ENCODE data around the gene TK2. TPM values are rescaled to one million over a fixed set of nuclear protein-coding genes. Genes with fewer than 3 reads are reported as not detected.

Gene TK2
- total and polyA plus RNA-seq, 4 donors: 10.5 to 31.9 (median 21.0) TPM

- Histone ChIP-seq H3K4me3 (ENCODE audit: low read depth in 1 of 3, low read length in 3 of 3) (no peak overlapping the region), H3K36me3 (ENCODE audit: control insufficient read depth in 4 of 4, insufficient read depth in 3 of 4, low read depth in 1 of 4, low read length in 3 of 4) (peaks cover 9 to 35% (median 20%) of the 10 kb centered on the region in 4 donors), H3K9ac (ENCODE audit: low read depth in 1 of 2, low read length in 2 of 2) (no peak overlapping the region), H3K27ac (ENCODE audit: low read depth in 1 of 2, low read length in 2 of 2) (no peak overlapping the region), H3K27me3 (ENCODE audit: control insufficient read depth in 4 of 4, insufficient read depth in 4 of 4, low read length in 3 of 4) (no peaks in the 10 kb centered on the region), H3K4me1 (ENCODE audit: control insufficient read depth in 4 of 4, insufficient read depth in 4 of 4, low read length in 3 of 4) (no peaks in the 10 kb centered on the region), H3K9me3 (ENCODE audit: control insufficient read depth in 4 of 4, low read length in 3 of 4) (no peaks in the 10 kb centered on the region)
- WGBS: 98% methylated on average over 1 of the region's 1 CpG
- TF ChIP-seq, protein P1, sequence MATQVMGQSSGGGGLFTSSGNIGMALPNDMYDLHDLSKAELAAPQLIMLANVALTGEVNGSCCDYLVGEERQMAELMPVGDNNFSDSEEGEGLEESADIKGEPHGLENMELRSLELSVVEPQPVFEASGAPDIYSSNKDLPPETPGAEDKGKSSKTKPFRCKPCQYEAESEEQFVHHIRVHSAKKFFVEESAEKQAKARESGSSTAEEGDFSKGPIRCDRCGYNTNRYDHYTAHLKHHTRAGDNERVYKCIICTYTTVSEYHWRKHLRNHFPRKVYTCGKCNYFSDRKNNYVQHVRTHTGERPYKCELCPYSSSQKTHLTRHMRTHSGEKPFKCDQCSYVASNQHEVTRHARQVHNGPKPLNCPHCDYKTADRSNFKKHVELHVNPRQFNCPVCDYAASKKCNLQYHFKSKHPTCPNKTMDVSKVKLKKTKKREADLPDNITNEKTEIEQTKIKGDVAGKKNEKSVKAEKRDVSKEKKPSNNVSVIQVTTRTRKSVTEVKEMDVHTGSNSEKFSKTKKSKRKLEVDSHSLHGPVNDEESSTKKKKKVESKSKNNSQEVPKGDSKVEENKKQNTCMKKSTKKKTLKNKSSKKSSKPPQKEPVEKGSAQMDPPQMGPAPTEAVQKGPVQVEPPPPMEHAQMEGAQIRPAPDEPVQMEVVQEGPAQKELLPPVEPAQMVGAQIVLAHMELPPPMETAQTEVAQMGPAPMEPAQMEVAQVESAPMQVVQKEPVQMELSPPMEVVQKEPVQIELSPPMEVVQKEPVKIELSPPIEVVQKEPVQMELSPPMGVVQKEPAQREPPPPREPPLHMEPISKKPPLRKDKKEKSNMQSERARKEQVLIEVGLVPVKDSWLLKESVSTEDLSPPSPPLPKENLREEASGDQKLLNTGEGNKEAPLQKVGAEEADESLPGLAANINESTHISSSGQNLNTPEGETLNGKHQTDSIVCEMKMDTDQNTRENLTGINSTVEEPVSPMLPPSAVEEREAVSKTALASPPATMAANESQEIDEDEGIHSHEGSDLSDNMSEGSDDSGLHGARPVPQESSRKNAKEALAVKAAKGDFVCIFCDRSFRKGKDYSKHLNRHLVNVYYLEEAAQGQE (IDR thresholded peaks at IDR 0.05): no peak
- TF ChIP-seq GABPA (IDR thresholded peaks at IDR 0.05 in 1 of 2, conservative IDR thresholded peaks at IDR 0.05 in 1 of 2) (no peak), NR2F2 (IDR thresholded peaks at IDR 0.05) (no peak), FOXA1 (IDR thresholded peaks at IDR 0.05) (no peak), TAF1 (conservative IDR thresholded peaks at IDR 0.05) (no peak), RXRA (IDR thresholded peaks at IDR 0.05) (no peak), HNF4A (conservative IDR thresholded peaks at IDR 0.05) (no peak), FOXA2 (IDR thresholded peaks at IDR 0.05) (no peak), HNF4G (IDR thresholded peaks at IDR 0.05) (no peak), RAD21 (IDR thresholded peaks at IDR 0.05) (no peak)
- TF ChIP-seq, protein P2, sequence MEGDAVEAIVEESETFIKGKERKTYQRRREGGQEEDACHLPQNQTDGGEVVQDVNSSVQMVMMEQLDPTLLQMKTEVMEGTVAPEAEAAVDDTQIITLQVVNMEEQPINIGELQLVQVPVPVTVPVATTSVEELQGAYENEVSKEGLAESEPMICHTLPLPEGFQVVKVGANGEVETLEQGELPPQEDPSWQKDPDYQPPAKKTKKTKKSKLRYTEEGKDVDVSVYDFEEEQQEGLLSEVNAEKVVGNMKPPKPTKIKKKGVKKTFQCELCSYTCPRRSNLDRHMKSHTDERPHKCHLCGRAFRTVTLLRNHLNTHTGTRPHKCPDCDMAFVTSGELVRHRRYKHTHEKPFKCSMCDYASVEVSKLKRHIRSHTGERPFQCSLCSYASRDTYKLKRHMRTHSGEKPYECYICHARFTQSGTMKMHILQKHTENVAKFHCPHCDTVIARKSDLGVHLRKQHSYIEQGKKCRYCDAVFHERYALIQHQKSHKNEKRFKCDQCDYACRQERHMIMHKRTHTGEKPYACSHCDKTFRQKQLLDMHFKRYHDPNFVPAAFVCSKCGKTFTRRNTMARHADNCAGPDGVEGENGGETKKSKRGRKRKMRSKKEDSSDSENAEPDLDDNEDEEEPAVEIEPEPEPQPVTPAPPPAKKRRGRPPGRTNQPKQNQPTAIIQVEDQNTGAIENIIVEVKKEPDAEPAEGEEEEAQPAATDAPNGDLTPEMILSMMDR (IDR thresholded peaks at IDR 0.05; ENCODE audit: low read depth, low read length, missing input control): no peak
- TF ChIP-seq, protein P3, sequence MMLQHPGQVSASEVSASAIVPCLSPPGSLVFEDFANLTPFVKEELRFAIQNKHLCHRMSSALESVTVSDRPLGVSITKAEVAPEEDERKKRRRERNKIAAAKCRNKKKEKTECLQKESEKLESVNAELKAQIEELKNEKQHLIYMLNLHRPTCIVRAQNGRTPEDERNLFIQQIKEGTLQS (IDR thresholded peaks at IDR 0.05): no peak
- TF ChIP-seq, protein P4, sequence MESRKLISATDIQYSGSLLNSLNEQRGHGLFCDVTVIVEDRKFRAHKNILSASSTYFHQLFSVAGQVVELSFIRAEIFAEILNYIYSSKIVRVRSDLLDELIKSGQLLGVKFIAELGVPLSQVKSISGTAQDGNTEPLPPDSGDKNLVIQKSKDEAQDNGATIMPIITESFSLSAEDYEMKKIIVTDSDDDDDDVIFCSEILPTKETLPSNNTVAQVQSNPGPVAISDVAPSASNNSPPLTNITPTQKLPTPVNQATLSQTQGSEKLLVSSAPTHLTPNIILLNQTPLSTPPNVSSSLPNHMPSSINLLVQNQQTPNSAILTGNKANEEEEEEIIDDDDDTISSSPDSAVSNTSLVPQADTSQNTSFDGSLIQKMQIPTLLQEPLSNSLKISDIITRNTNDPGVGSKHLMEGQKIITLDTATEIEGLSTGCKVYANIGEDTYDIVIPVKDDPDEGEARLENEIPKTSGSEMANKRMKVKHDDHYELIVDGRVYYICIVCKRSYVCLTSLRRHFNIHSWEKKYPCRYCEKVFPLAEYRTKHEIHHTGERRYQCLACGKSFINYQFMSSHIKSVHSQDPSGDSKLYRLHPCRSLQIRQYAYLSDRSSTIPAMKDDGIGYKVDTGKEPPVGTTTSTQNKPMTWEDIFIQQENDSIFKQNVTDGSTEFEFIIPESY (IDR thresholded peaks at IDR 0.05): no peak
- DNase-seq (ENCODE audit: low spot score): no peak
Observed at GRCh38 chr16:66534376-66534799, 15.5 kb downstream of the TK2 start.

DNA sequence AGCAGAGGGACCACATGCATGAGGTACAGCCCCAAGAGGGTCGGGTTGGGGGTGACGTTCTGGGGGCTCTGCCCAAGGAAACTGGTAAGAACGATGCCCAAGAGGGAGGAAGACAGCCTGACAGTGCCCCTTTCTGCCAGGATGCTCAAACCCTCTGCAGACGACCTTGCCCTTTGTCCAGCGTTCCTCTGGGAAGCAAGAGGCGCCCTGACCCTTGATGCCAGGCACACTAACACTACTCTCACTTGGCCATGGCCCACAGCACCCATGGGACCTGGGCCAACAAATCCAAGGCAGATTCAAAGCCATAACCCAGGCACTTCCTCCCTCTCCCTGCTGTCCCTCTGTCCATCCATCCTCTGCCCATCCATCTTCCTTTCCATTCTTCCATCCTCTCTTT lies 20.4 kb downstream of the TK2 start:
- peaks cover 17 to 36% (median 24%) of the 10 kb centered on the region in 4 donors for H3K36me3 ChIP-seq (ENCODE audit: control insufficient read depth in 4 of 4, insufficient read depth in 3 of 4, low read depth in 1 of 4, low read length in 3 of 4)
- WGBS: 81% methylated on average over 6 of the region's 6 CpGs

More for the DNA sequence above, 20.4 kb downstream of the TK2 start:
- TF ChIP-seq, protein P3 (IDR thresholded peaks at IDR 0.05): no peak
- TF ChIP-seq, protein P4 (IDR thresholded peaks at IDR 0.05): no peak
- TF ChIP-seq, protein P2 (IDR thresholded peaks at IDR 0.05; ENCODE audit: low read depth, low read length, missing input control): no peak
- no peak for TF ChIP-seq NR2F2 (IDR thresholded peaks at IDR 0.05)
- peak; percentile 37 to 70 for TF ChIP-seq HNF4A (conservative IDR thresholded peaks at IDR 0.05)
- no peak overlapping the region for H3K4me3 ChIP-seq (ENCODE audit: low read depth in 1 of 3, low read length in 3 of 3)
- peaks cover 0 to 4% (median 0%) of the 10 kb centered on the region in 4 donors for H3K4me1 ChIP-seq (ENCODE audit: control insufficient read depth in 4 of 4, insufficient read depth in 4 of 4, low read length in 3 of 4)
- no peak overlapping the region for H3K9ac ChIP-seq (ENCODE audit: low read depth in 1 of 2, low read length in 2 of 2)
- DNase-seq (ENCODE audit: low spot score): no peak
- no peaks in the 10 kb centered on the region for H3K27me3 ChIP-seq (ENCODE audit: control insufficient read depth in 4 of 4, insufficient read depth in 4 of 4, low read length in 3 of 4)
- no peak overlapping the region for H3K27ac ChIP-seq (ENCODE audit: low read depth in 1 of 2, low read length in 2 of 2)
- no peaks in the 10 kb centered on the region for H3K9me3 ChIP-seq (ENCODE audit: control insufficient read depth in 4 of 4, low read length in 3 of 4)

Measured in liver (tissue), 9 donors.